HepG2 (cell line): ENCODE results near the gene TMEM178A. TPM values are rescaled to one million over a fixed set of nuclear protein-coding genes. Genes with fewer than 3 reads are reported as not detected.

Source experiments
- ATAC-seq: fragments of 200-7000 bp; cut with Tn5 transposase; 3 replicates; pipeline ENCODE4 v1.9.1; 2020; ENCODE audit warnings: mild to moderate bottlenecking, moderate library complexity
- BruUV-seq: library from RNA; stranded (reverse); fragments of 400-500 nt; replicated peaks from 2 replicates; lab custom pipeline; 2021; lab: Mats Ljungman, UMichigan
- CTCF ChIA-PET: fragments of 300-600 bp; formaldehyde crosslinking; extraction: SDS; loops from one replicate; lab custom pipeline; 2021; ENCODE audit warnings: low total read pairs, inconsistent platforms, low intra/inter-chr PET ratio; lab: Yijun Ruan, JAX
- POLR2A ChIA-PET: fragments of 350-600 bp; sonication (Branson Sonifier 250); formaldehyde crosslinking; loops from one replicate; lab custom pipeline; 2020; ENCODE audit warnings: antibody characterized with exemption, inconsistent platforms; lab: Yijun Ruan, JAX
- DNase-seq: peaks from one replicate; pipeline ENCODE4 v3.0.0-alpha.2; 2015; ENCODE audit warnings: low spot score
- FAIRE-seq: peaks from 3 replicates; lab custom pipeline; 2011; peaks lifted over from hg19 to GRCh38; lab: Jason Lieb, UNC
- H2AFZ ChIP-seq: one replicate; pipeline ENCODE4 v1.6.1; 2011; ENCODE audit warnings: low read length, inconsistent platforms
- H3K27ac ChIP-seq: fragments of 300-600 bp; 3 replicates; pipeline ENCODE4 v1.8.0; 2011; ENCODE audit warnings: mixed run types, mild to moderate bottlenecking, mixed read lengths, low read length, inconsistent platforms; ENCODE audit not compliant: insufficient read depth; ENCODE audit errors: extremely low read length
- H3K27me3 ChIP-seq, 2 experiments: fragments of 200-600 bp in 1 of 2; 2 replicates in 1 of 2; 3 replicates in 1 of 2; pipeline versions ENCODE4 v1.6.0 to v1.8.0; 2011; ENCODE audit warnings: low read length in 2 of 2, mild to moderate bottlenecking in 2 of 2, moderate library complexity in 2 of 2, inconsistent platforms in 1 of 2; ENCODE audit not compliant: insufficient read depth in 2 of 2, control insufficient read depth in 1 of 2
- H3K36me3 ChIP-seq, 2 experiments: fragments of 200-600 bp in 1 of 2; replicated peaks in 1 of 2; 2 replicates in 1 of 2; 3 replicates in 1 of 2; pipeline versions ENCODE4 v1.5.1 to v1.8.0; 2011; ENCODE audit warnings: low read length in 2 of 2, inconsistent platforms in 1 of 2; ENCODE audit not compliant: insufficient read depth in 2 of 2, control insufficient read depth in 1 of 2
- H3K4me1 ChIP-seq: 2 replicates; pipeline ENCODE4 v1.5.1; 2012; ENCODE audit warnings: low read length, inconsistent platforms; ENCODE audit not compliant: insufficient read depth
- H3K4me2 ChIP-seq: 2 replicates; pipeline ENCODE4 v1.6.0; 2011; ENCODE audit warnings: low read depth, low read length, inconsistent platforms
- H3K4me3 ChIP-seq, 3 experiments: fragments of 200-600 bp in 1 of 3; sonication (generic), shearing (Covaris generic) in 1 of 3; replicated peaks in 1 of 3; 2 replicates each; pipeline ENCODE4 v1.5.1; 2011 to 2016; ENCODE audit warnings: low read length in 3 of 3, inconsistent platforms in 2 of 3, low read depth in 2 of 3, mild to moderate bottlenecking in 2 of 3, control low read depth in 1 of 3, mixed read lengths in 1 of 3; ENCODE audit not compliant: insufficient read depth in 1 of 3
- H3K79me2 ChIP-seq: one replicate; pipeline ENCODE4 v1.6.1; 2011; ENCODE audit warnings: low read length, inconsistent platforms; ENCODE audit not compliant: insufficient read depth
- H3K9ac ChIP-seq: 2 replicates; pipeline ENCODE4 v1.6.0; 2011; ENCODE audit warnings: mild to moderate bottlenecking, low read depth, low read length, inconsistent platforms; ENCODE audit not compliant: insufficient read depth
- H3K9me3 ChIP-seq: 2 replicates; pipeline ENCODE4 v1.5.1; 2012; ENCODE audit warnings: mild to moderate bottlenecking, low read length
- H4K20me1 ChIP-seq: 2 replicates; pipeline ENCODE4 v1.6.0; 2011; ENCODE audit warnings: inconsistent platforms, mild to moderate bottlenecking, low read length, moderate library complexity; ENCODE audit not compliant: insufficient read depth
- ETS1 ChIP-seq: sonication (generic); formaldehyde crosslinking; IDR thresholded peaks from 2 replicates; pipeline ENCODE4 v1.4.0; 2020; ENCODE audit warnings: missing genetic modification reagents
- FOXP4 ChIP-seq: sonication (generic); formaldehyde crosslinking; IDR thresholded peaks from 2 replicates; pipeline ENCODE4 v1.4.0; 2020; ENCODE audit warnings: missing genetic modification reagents
- KMT2A ChIP-seq: sonication (generic); formaldehyde crosslinking; IDR thresholded peaks from 2 replicates; pipeline ENCODE4 v1.4.0; 2020; ENCODE audit warnings: missing genetic modification reagents
- MTA3 ChIP-seq: sonication (generic); formaldehyde crosslinking; IDR thresholded peaks from 2 replicates; pipeline ENCODE4 v1.4.0; 2020; ENCODE audit warnings: missing genetic modification reagents
- NR2F6 ChIP-seq, 2 experiments: IDR thresholded peaks; 2 replicates each; pipeline ENCODE4 v1.6.1; 2016; ENCODE audit warnings: antibody characterized with exemption in 1 of 2, mild to moderate bottlenecking in 1 of 2
- SALL1 ChIP-seq: sonication (generic); formaldehyde crosslinking; IDR thresholded peaks from 2 replicates; pipeline ENCODE4 v1.8.0; 2022; ENCODE audit warnings: mild to moderate bottlenecking, missing genetic modification reagents
- SP140L ChIP-seq: sonication (generic); formaldehyde crosslinking; IDR thresholded peaks from 2 replicates; pipeline ENCODE4 v1.4.0; 2020; ENCODE audit warnings: missing genetic modification reagents, borderline replicate concordance
- U2AF2 ChIP-seq: fragments of 200-400 bp; formaldehyde crosslinking; IDR thresholded peaks from 2 replicates; pipeline ENCODE4 v1.6.1; 2017; ENCODE audit warnings: low read depth, mild to moderate bottlenecking, low read length
- ZBTB7B ChIP-seq: sonication (generic); formaldehyde crosslinking; IDR thresholded peaks from 2 replicates; pipeline ENCODE4 v1.4.0; 2020; ENCODE audit warnings: missing genetic modification reagents
- ZKSCAN8 ChIP-seq: IDR thresholded peaks from 2 replicates; pipeline ENCODE4 v1.6.1; 2016; ENCODE audit warnings: borderline replicate concordance, missing genetic modification reagents, missing compliant biosample characterization
- ZMAT5 ChIP-seq: sonication (generic); formaldehyde crosslinking; IDR thresholded peaks from 2 replicates; pipeline ENCODE4 v1.5.0; 2020; ENCODE audit warnings: mild to moderate bottlenecking, low read depth, missing genetic modification reagents, borderline replicate concordance
- ZNF563 ChIP-seq: sonication (generic); formaldehyde crosslinking; IDR thresholded peaks from 2 replicates; pipeline ENCODE4 v1.8.0; 2022; ENCODE audit warnings: mild to moderate bottlenecking, moderate library complexity, missing genetic modification reagents
- ZNF615 ChIP-seq: sonication (generic); formaldehyde crosslinking; IDR thresholded peaks from 2 replicates; pipeline ENCODE4 v1.5.0; 2020; ENCODE audit warnings: mild to moderate bottlenecking, missing genetic modification reagents, borderline replicate concordance
- ZNF619 ChIP-seq: sonication (generic); formaldehyde crosslinking; IDR thresholded peaks from 2 replicates; pipeline ENCODE4 v1.4.0; 2020; ENCODE audit warnings: mild to moderate bottlenecking, missing genetic modification reagents
- ZNF691 ChIP-seq: sonication (generic); formaldehyde crosslinking; IDR thresholded peaks from 2 replicates; pipeline ENCODE4 v1.4.0; 2020; ENCODE audit warnings: missing genetic modification reagents, low read depth, mild to moderate bottlenecking, borderline replicate concordance
- WGBS: methylation state at CpG from one replicate; pipeline ENCODE4 v1.1.6; 2017; ENCODE audit warnings: low lambda C conversion rate; 5-methylcytosine and 5-hydroxymethylcytosine counted together
- in situ Hi-C: cut with HindIII; loops from 2 replicates; pipeline ENCODE4 v1.10.0; 2017; ENCODE audit warnings: low pct_unique_long_range_greater_than_20kb; ENCODE audit not compliant: extremely low pct_ligation_motif_present
- intact Hi-C: fragments of 100-400 bp; cut with micrococcal nuclease; formaldehyde crosslinking; loops from one replicate; pipeline ENCODE4 v1.10.0; 2022; ENCODE audit not compliant: unreplicated experiment
- polyA plus RNA-seq, 8 experiments: library from polyadenylated mRNA; depleted of rRNA in 3 of 8; stranded (reverse) in 7 of 8; unstranded in 1 of 8; fragments of >200 nt; fragmentation: Illumina TruSeq in 4 of 8; extraction: Trizol in 4 of 8; gene quantifications; 2 replicates each; pipeline versions ENCODE4 v1.2.1 to v1.2.3, GENCODE V29; 2011 to 2016; ENCODE audit warnings: low read depth in 4 of 8, missing spikeins in 1 of 8, mixed read lengths in 1 of 8; ENCODE audit not compliant: insufficient read depth in 1 of 8
- total RNA-seq, 5 experiments: library from RNA; depleted of rRNA; stranded (reverse); fragments of >200 nt; fragmentation: Illumina TruSeq; extraction: Trizol; gene quantifications; 2 replicates each; pipeline ENCODE4 v1.2.3, GENCODE V29; 2016; ENCODE audit warnings: low read depth in 1 of 5

Gene TMEM178A
- total and polyA plus RNA-seq, 2 of the 13 experiments (the other 11 are each of a cell fraction or from before 2014, with no cell fraction given): 0.38 to 3.3 TPM

- TF ChIP-seq SP140L (CRISPR knock-in tag) (no peak), ZBTB7B (CRISPR knock-in tag) (no peak), ZKSCAN8 (CRISPR knock-in tag) (no peak)
These were observed 18.7 kb downstream of the TMEM178A start (continued) for GRCh38 chr2:39684464-39684863.

- WGBS: 76% methylated on average over 1 of the region's 1 CpG
- no peak overlapping the region for H3K4me2 ChIP-seq
- H3K4me3 ChIP-seq: no peak overlapping the region
- no peaks in the 10 kb centered on the region for H3K9me3 ChIP-seq
- no peak overlapping the region for H3K27ac ChIP-seq
- intact Hi-C loops (no loop called here), in situ Hi-C loops (no loop called here)
- no peaks in the 10 kb centered on the region for H3K36me3 ChIP-seq
- DNase-seq (no peak), ATAC-seq (no peak), FAIRE-seq (no peak)
- ChIA-PET CTCF (no interaction called here), POLR2A (no interaction called here)
- H3K4me1 ChIP-seq: peaks cover 8% of the 10 kb centered on the region
- no peak overlapping the region for H3K9ac ChIP-seq
- H3K79me2 ChIP-seq: no peaks in the 10 kb centered on the region
- H4K20me1 ChIP-seq: no peaks in the 10 kb centered on the region
- no peak overlapping the region for H2AFZ ChIP-seq
- peaks cover 1 to 31% of the 10 kb centered on the region in 2 experiments; a peak in 4 of 5 replicates for H3K27me3 ChIP-seq
- no TSS peak for BruUV-seq
- TF ChIP-seq ZNF563 (CRISPR knock-in tag): no peak
- no peak for TF ChIP-seq SALL1 (CRISPR knock-in tag)
- no peak for TF ChIP-seq ZNF619 (CRISPR knock-in tag)
- no peak for TF ChIP-seq ZNF691
- TF ChIP-seq FOXP4 (CRISPR knock-in tag): no peak
- no peak for TF ChIP-seq ZNF615 (CRISPR knock-in tag)
- no peak for TF ChIP-seq U2AF2
- TF ChIP-seq ZMAT5 (CRISPR knock-in tag): no peak
- TF ChIP-seq ETS1 (CRISPR knock-in tag): no peak
- TF ChIP-seq KMT2A (CRISPR knock-in tag): no peak
- no peak for TF ChIP-seq MTA3 (CRISPR knock-in tag)
- TF ChIP-seq NR2F6 (IDR thresholded peaks at IDR 0.05): no peak
- TF ChIP-seq NR2F6 (CRISPR knock-in tag; IDR thresholded peaks at IDR 0.05): no peak
These were observed 19.4 kb downstream of the TMEM178A start for GRCh38 chr2:39685126-39685525.
